HepG2 (cell line): ENCODE data around the gene RESP18. TPM values are rescaled to one million over a fixed set of nuclear protein-coding genes. Genes with fewer than 3 reads are reported as not detected.

Experiments
- CEBPB ChIP-seq: IDR thresholded peaks from 2 replicates; pipeline ENCODE4 v1.6.1; 2011; ENCODE audit warnings: low read depth, low read length, improper control_type of control experiment, borderline replicate concordance
- CHD2 ChIP-seq: IDR thresholded peaks from 2 replicates; pipeline ENCODE4 v1.6.1; 2011; ENCODE audit warnings: low read depth, low read length, improper control_type of control experiment
- GATA4 ChIP-seq: sonication (generic); IDR thresholded peaks from 2 replicates; pipeline ENCODE4 v1.6.1; 2016; ENCODE audit warnings: antibody characterized with exemption, low read depth, borderline replicate concordance
- GMEB1 ChIP-seq: sonication (generic); formaldehyde crosslinking; IDR thresholded peaks from 2 replicates; pipeline ENCODE4 v1.5.1; 2020; ENCODE audit warnings: missing genetic modification reagents, mild to moderate bottlenecking, borderline replicate concordance
- GTF2F1 ChIP-seq: fragments of 150-350 bp; IDR thresholded peaks from 2 replicates; pipeline ENCODE4 v1.6.1; 2014; ENCODE audit warnings: low read length
- HDAC2 ChIP-seq: sonication (generic); formaldehyde crosslinking; IDR thresholded peaks from 2 replicates; pipeline ENCODE4 v1.4.0; 2020; ENCODE audit warnings: missing genetic modification reagents
- HNF4A ChIP-seq: sonication (generic); formaldehyde crosslinking; IDR thresholded peaks from 2 replicates; pipeline ENCODE4 v1.4.0; 2020; ENCODE audit warnings: missing genetic modification reagents
- HNRNPUL1 ChIP-seq: fragments of 200-400 bp; formaldehyde crosslinking; IDR thresholded peaks from 2 replicates; pipeline ENCODE4 v1.6.1; 2017; ENCODE audit warnings: low read depth, mild to moderate bottlenecking, low read length, moderate library complexity
- MEIS1 ChIP-seq: sonication (generic); formaldehyde crosslinking; IDR thresholded peaks from 2 replicates; pipeline ENCODE4 v1.9.0; 2021; ENCODE audit warnings: mild to moderate bottlenecking, missing genetic modification reagents, moderate library complexity, borderline replicate concordance
- RARG ChIP-seq: sonication (generic); formaldehyde crosslinking; IDR thresholded peaks from 2 replicates; pipeline ENCODE4 v1.4.0; 2020; ENCODE audit warnings: low read depth, mild to moderate bottlenecking, missing genetic modification reagents
- RXRB ChIP-seq: IDR thresholded peaks from 2 replicates; pipeline ENCODE4 v1.6.1; 2016; ENCODE audit warnings: borderline replicate concordance, missing genetic modification reagents, missing compliant biosample characterization
- SP2 ChIP-seq: sonication (generic); formaldehyde crosslinking; IDR thresholded peaks from 2 replicates; pipeline ENCODE4 v1.5.1; 2020; ENCODE audit warnings: mild to moderate bottlenecking, missing genetic modification reagents
- ZBTB25 ChIP-seq: IDR thresholded peaks from 2 replicates; pipeline ENCODE4 v1.6.1; 2018; ENCODE audit warnings: missing genetic modification reagents
- ZBTB4 ChIP-seq: sonication (generic); formaldehyde crosslinking; IDR thresholded peaks from 2 replicates; pipeline ENCODE4 v1.4.0; 2020; ENCODE audit warnings: missing genetic modification reagents, mild to moderate bottlenecking, borderline replicate concordance
- ZEB1 ChIP-seq: IDR thresholded peaks from 2 replicates; pipeline ENCODE4 v1.6.1; 2012; ENCODE audit warnings: mild to moderate bottlenecking, low read depth, inconsistent platforms; ENCODE audit not compliant: insufficient replicate concordance
- ZNF558 ChIP-seq: sonication (generic); formaldehyde crosslinking; IDR thresholded peaks from 2 replicates; pipeline ENCODE4 v1.9.0; 2022; ENCODE audit warnings: mild to moderate bottlenecking, missing genetic modification reagents, borderline replicate concordance
- ZNF574 ChIP-seq: sonication (generic); formaldehyde crosslinking; IDR thresholded peaks from 2 replicates; pipeline ENCODE4 v1.4.0; 2020; ENCODE audit warnings: missing genetic modification reagents
- ZNF580 ChIP-seq: IDR thresholded peaks from 2 replicates; pipeline ENCODE4 v1.6.1; 2016; ENCODE audit warnings: low read depth, borderline replicate concordance
- ZNF615 ChIP-seq: sonication (generic); formaldehyde crosslinking; IDR thresholded peaks from 2 replicates; pipeline ENCODE4 v1.5.0; 2020; ENCODE audit warnings: mild to moderate bottlenecking, missing genetic modification reagents, borderline replicate concordance
- ZNF720 ChIP-seq: sonication (generic); formaldehyde crosslinking; IDR thresholded peaks from 2 replicates; pipeline ENCODE4 v1.4.0; 2020; ENCODE audit warnings: missing genetic modification reagents
- ZNF75D ChIP-seq: sonication (generic); formaldehyde crosslinking; IDR thresholded peaks from 2 replicates; pipeline ENCODE4 v1.8.1; 2023; ENCODE audit warnings: missing genetic modification reagents, mild to moderate bottlenecking, borderline replicate concordance
- polyA plus RNA-seq, 8 experiments: library from polyadenylated mRNA; depleted of rRNA in 3 of 8; stranded (reverse) in 7 of 8; unstranded in 1 of 8; fragments of >200 nt; fragmentation: Illumina TruSeq in 4 of 8; extraction: Trizol in 4 of 8; gene quantifications; 2 replicates each; pipeline versions ENCODE4 v1.2.1 to v1.2.3, GENCODE V29; 2011 to 2016; ENCODE audit warnings: low read depth in 4 of 8, missing spikeins in 1 of 8, mixed read lengths in 1 of 8; ENCODE audit not compliant: insufficient read depth in 1 of 8
- total RNA-seq, 5 experiments: library from RNA; depleted of rRNA; stranded (reverse); fragments of >200 nt; fragmentation: Illumina TruSeq; extraction: Trizol; gene quantifications; 2 replicates each; pipeline ENCODE4 v1.2.3, GENCODE V29; 2016; ENCODE audit warnings: low read depth in 1 of 5

The RESP18 gene
- total and polyA plus RNA-seq, 2 of the 13 experiments (the other 11 are each of a cell fraction or from before 2014, with no cell fraction given), result not detected

GRCh38 chr2:219331560-219332213 lies 857 bp downstream of the RESP18 start (continued):
- TF ChIP-seq ZNF574 (CRISPR knock-in tag) (peak; percentile 78), ZNF558 (peak; percentile 88; the same call in 1 of the 2 replicates), ZNF75D (CRISPR knock-in tag) (no peak), ZBTB4 (no peak), GATA4 (no peak), GMEB1 (CRISPR knock-in tag) (no peak), RXRB (peak; percentile 69), ZNF615 (CRISPR knock-in tag) (no peak), HDAC2 (peak; percentile 79; the same call in 1 of the 2 replicates), HNF4A (CRISPR knock-in tag) (peak; percentile 22; the same call in 1 of the 2 replicates), MEIS1 (CRISPR knock-in tag) (no peak), ZBTB25 (CRISPR knock-in tag) (peak; percentile 90; the same call in 1 of the 2 replicates), RARG (no peak), GTF2F1 (no peak), ZNF720 (CRISPR knock-in tag) (peak; percentile 95), SP2 (CRISPR knock-in tag) (no peak), HNRNPUL1 (no peak), ZEB1 (no peak), ZNF580 (peak; percentile 88; the same call in 1 of the 2 replicates), CHD2 (no peak), CEBPB (no peak)
